ENCODE results near the gene CD9. TPM values are rescaled to one million over a fixed set of nuclear protein-coding genes. Genes with fewer than 3 reads are reported as not detected.

Gene CD9
- total and polyA plus RNA-seq, 2 donors (not counting 1 experiment from before 2014, with no cell fraction given): 7.2 to 12.8 TPM

DNA sequence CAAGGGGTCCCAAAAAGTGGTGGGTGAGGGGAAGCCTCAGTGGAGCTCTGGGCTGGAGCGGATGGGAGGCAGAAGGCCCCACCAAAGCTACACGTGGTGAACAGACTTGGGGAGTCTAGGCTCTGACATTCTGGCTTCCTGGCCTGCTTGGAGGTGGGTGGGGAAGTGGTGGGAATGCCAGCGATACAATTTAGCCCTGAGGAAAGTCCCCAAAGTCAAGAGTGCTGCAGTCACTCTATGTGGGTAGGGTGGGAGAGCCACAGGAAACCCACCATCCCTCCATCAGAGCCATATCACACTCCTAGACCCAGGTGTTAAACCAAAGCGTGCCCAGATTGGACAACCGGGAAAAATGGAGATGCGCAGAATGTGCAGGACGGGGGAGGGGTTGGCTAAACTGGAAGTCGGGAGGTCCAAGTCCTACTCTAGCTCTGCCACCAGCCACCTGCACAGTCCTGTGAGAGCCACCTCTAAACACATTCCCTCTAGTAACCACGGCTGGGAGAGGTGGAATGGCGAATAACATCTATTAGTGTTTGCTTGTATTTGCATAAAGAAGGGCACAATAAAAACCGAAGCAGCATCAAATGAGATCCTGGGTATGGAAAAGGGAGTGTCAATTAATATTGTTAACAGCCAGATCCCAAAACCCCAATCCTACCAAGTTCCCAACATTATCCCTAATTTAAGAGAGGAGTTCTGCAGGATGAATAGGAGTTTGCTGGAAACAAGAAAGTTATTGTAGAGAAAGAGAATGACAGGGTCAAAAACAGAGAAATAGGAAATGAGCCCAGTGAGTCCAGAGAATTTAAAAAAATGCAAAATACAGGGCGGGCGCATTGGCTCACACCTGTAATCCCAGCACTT lies 14.0 kb upstream of the CD9 start:
- POLR2A ChIA-PET: no interaction called here
- H3K4me1 Mint-ChIP-seq: no peaks in the 10 kb centered on the region
- no peak for ATAC-seq (ENCODE audit: low read depth)
- H3K27me3 Mint-ChIP-seq: peaks cover 58% of the 10 kb centered on the region
- no peak overlapping the region for H3K27ac ChIP-seq (ENCODE audit: low read length in 2 of 2)
- H3K36me3 ChIP-seq (replicated peaks in 1 of 2; ENCODE audit: control extremely low read depth in 1 of 2, control insufficient read depth in 1 of 2, extremely low read depth in 1 of 2, insufficient read depth in 2 of 2, low read length in 1 of 2): no peaks in the 10 kb centered on the region
- no peak overlapping the region for H3K4me2 ChIP-seq (replicated peaks; ENCODE audit: low read depth, low read length, poor library complexity, severe bottlenecking)
- H3K4me1 ChIP-seq (ENCODE audit: control insufficient read depth in 2 of 2, insufficient read depth in 2 of 2, low read length in 2 of 2): peaks cover 3 to 12% of the 10 kb centered on the region in 2 donors
- TF ChIP-seq, protein P1, sequence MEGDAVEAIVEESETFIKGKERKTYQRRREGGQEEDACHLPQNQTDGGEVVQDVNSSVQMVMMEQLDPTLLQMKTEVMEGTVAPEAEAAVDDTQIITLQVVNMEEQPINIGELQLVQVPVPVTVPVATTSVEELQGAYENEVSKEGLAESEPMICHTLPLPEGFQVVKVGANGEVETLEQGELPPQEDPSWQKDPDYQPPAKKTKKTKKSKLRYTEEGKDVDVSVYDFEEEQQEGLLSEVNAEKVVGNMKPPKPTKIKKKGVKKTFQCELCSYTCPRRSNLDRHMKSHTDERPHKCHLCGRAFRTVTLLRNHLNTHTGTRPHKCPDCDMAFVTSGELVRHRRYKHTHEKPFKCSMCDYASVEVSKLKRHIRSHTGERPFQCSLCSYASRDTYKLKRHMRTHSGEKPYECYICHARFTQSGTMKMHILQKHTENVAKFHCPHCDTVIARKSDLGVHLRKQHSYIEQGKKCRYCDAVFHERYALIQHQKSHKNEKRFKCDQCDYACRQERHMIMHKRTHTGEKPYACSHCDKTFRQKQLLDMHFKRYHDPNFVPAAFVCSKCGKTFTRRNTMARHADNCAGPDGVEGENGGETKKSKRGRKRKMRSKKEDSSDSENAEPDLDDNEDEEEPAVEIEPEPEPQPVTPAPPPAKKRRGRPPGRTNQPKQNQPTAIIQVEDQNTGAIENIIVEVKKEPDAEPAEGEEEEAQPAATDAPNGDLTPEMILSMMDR (IDR thresholded peaks at IDR 0.05): no peak
- TF ChIP-seq EZH2 (IDR thresholded peaks at IDR 0.05; ENCODE audit: borderline replicate concordance, insufficient read depth, low read depth, low read length, poor library complexity, severe bottlenecking): no peak
- CTCF ChIA-PET: interaction anchor here (3.8 kb wide), 1 partner anchor 10 kb away, joined by 19 read pairs; no protein-coding TSS in a partner anchor
- H4K20me1 ChIP-seq (ENCODE audit: control insufficient read depth, insufficient read depth, low read length, poor library complexity, severe bottlenecking): no peaks in the 10 kb centered on the region
- no peak overlapping the region for H3K27ac Mint-ChIP-seq
- H3K4me3 ChIP-seq (ENCODE audit: control extremely low read depth in 1 of 5, extremely low read depth in 1 of 5, insufficient read depth in 1 of 5, low read depth in 2 of 5, low read length in 4 of 5): no peak overlapping the region
- no peaks in the 10 kb centered on the region for H3K9me3 Mint-ChIP-seq (ENCODE audit: insufficient read depth)
- no peaks in the 10 kb centered on the region for H3K79me2 ChIP-seq (ENCODE audit: control insufficient read depth, insufficient read depth, low read length)
- 90% methylated on average over 8 of the region's 13 CpGs for WGBS (ENCODE audit: insufficient coverage)
- intact Hi-C loops (cut with micrococcal nuclease): no loop called here
- H3K9me3 ChIP-seq (ENCODE audit: control extremely low read depth in 1 of 3, control insufficient read depth in 2 of 3, insufficient read depth in 1 of 3, low read length in 2 of 3): no peaks in the 10 kb centered on the region
- no peak overlapping the region for H3K4me3 Mint-ChIP-seq
- H3K9ac ChIP-seq (ENCODE audit: low read length): no peak overlapping the region
- peaks cover 0 to 34% (median 3%) of the 10 kb centered on the region in 4 experiments for H3K27me3 ChIP-seq (replicated peaks in 1 of 4; ENCODE audit: control extremely low read depth in 1 of 4, control insufficient read depth in 3 of 4, insufficient read depth in 4 of 4, low read length in 3 of 4)
- no peak overlapping the region for H2AFZ ChIP-seq (ENCODE audit: insufficient read depth, low read depth, low read length, poor library complexity, severe bottlenecking)
- no peak for DNase-seq

Measured in B cell (primary cell).